ENCODE measurements around the gene OR56B1. TPM values are rescaled to one million over a fixed set of nuclear protein-coding genes. Genes with fewer than 3 reads are reported as not detected.

The OR56B1 gene
- total RNA-seq, 4 donors from 2014 or later, result 0.22 to 0.75 TPM; not detected in 2

DNA sequence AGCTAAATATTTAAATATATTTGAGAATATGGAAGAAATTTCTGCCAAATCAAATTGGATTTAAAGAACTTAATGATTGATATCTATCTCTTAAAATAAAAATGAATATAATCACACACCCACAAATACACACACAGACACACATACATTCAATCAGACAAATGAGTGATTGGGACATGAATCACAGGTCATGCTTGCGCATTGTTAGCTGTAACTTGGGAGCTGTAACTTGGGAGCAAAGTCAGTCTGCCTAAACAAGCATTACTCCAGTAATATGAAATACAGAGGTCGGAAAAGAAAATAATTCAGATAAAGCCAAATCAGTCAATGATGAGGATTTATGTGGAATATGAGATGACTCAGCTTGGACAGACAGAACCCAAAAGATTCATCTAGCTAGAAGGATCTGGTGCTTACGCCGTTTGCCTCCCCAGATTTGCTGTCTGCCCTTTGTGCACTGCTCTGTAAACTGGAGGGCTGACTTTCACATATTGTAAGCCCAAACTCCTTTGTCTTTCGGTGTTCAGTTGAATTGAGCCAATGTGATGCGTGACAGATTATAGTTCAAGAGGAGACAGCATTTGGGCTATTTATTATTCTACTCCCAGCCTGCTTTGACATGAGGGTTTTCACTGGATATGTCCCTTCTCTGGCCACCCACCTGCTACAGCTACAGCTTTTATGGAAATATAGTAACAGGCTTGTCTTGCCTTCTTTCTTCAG is 1.6 kb downstream of the OR56B1 start:
- TF ChIP-seq, protein P1, sequence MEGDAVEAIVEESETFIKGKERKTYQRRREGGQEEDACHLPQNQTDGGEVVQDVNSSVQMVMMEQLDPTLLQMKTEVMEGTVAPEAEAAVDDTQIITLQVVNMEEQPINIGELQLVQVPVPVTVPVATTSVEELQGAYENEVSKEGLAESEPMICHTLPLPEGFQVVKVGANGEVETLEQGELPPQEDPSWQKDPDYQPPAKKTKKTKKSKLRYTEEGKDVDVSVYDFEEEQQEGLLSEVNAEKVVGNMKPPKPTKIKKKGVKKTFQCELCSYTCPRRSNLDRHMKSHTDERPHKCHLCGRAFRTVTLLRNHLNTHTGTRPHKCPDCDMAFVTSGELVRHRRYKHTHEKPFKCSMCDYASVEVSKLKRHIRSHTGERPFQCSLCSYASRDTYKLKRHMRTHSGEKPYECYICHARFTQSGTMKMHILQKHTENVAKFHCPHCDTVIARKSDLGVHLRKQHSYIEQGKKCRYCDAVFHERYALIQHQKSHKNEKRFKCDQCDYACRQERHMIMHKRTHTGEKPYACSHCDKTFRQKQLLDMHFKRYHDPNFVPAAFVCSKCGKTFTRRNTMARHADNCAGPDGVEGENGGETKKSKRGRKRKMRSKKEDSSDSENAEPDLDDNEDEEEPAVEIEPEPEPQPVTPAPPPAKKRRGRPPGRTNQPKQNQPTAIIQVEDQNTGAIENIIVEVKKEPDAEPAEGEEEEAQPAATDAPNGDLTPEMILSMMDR (IDR thresholded peaks at IDR 0.05; ENCODE audit: low read depth), result no peak

DNA sequence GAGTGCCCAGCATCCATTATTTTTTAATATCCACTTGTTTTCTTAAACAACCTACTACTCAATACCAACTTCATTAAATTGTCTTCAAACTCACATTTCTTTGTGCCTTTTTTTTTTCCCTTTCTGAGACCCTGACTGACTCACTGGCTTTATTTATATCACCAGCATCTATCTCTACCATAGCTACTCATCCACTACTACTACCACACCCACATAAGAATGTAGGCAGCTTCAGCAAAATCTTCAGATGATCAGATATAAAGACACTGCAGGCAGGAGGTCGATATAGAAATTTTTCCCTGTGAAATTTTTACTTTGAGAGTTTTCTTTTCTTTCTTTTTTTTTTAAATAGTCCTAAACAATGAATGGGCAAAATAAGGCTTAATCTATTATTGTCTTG is 2.2 kb downstream of the OR56B1 start:
- TF ChIP-seq, protein P1 (IDR thresholded peaks at IDR 0.05; ENCODE audit: low read depth), result no peak

DNA sequence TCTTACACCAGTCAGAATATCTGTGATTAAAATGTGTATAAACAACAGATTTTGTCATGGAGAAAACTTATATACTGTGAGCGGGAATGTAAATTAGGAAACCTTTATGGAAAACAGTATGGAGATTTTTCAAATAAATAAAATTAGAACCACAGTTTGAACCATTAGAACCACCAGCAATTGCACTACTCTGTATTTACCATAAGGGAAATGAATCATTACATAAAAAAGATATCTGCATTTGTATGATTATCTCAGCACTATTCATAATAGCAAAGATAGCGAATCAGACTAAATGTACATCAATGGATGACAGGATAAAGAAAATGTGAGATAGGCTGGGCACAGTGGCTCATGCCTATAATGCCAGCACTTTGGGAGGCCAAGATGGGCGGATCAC is 10.4 kb downstream of the OR56B1 start:
- TF ChIP-seq, protein P1 (IDR thresholded peaks at IDR 0.05; ENCODE audit: low read depth), result no peak

DNA sequence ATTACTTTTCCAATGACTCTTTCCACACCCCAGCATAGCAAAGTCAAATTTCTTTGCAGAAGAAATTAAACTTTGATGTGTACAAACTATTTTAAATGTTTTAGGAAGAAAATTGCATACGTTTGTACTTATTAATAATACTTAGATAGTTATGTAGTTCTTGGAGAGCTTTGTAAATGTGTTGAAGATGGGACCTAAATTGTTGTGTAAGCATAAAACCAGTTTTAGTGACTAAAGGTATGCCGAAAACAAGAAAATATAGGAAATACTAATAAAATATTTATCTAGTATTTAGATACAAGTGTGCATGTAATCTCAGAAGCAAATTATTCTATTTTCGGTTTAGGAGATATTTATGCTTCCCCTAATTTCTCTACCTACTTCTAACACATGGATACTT is 13.6 kb downstream of the OR56B1 start:
- TF ChIP-seq, protein P1 (IDR thresholded peaks at IDR 0.05; ENCODE audit: low read depth), result no peak

DNA sequence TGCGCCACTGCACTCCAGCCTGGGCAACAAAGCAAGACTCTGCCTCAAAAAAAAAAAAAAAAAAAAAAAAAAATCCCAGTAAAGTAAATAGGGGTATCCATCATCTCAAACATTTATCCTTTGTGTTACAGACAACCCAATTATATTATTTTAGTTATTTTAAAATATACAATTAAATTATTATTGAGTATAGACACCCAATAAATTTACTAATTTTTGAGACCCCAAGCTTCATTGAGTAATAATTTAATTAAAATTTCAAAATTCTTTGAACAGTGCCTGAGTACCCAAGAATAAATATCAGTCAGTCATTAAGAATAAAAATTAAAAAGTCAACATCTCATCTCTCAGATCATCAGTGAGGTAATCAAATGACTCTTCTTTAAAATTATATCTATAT is 17.7 kb downstream of the OR56B1 start, which contains the start of gene OR52N4:
Gene OR52N4, plus strand, starts transcription at position 301 of the 400 bp plus-strand sequence. CDS start 498 bp downstream, outside the sequence.
- TF ChIP-seq, protein P1 (IDR thresholded peaks at IDR 0.05; ENCODE audit: low read depth), result no peak

DNA sequence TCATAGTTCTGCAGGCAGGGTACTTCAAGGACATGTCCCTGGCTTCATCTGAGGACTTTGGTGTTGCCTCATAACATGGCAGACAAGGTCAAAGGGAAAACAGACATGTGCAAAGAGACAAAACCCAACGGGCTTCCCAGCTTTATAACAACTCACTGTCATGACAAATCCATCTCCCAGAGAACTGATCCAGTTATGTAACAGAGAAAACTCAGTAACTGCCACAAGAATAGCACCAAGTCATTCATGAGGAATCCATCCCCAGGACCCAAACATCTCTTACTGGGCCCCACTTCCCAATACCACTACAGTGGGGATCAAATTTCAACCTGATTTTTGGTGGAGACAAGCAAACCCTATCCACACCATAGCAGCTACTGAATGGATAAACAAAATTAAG is 30.8 kb downstream of the OR56B1 start:
- TF ChIP-seq, protein P1 (IDR thresholded peaks at IDR 0.05; ENCODE audit: low read depth), result no peak

DNA sequence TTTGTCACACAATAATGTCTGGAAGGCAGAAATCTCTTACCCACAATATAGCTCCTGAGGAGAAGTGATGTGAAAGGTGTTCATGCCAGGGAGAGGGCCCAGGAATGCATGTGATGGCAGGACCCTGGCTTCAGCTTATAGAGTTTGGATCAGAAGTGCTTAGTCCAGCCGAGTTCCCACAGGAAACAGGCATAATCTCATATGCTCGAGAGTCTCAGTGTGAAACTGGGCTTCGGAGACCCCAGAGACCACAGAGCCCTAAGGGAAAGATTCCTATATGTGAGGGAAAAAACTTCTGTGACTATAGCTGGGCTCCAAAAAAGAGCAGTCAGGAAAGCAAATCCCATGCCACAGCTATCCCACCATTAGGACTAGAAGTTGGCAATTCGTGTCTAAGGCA is 47.0 kb downstream of the OR56B1 start, which contains the start of gene OR52N5:
Gene OR52N5, minus strand, starts transcription at position 101 of the 400 bp plus-strand sequence. CDS start 4,721 bp downstream, outside the sequence.
- TF ChIP-seq, protein P1 (IDR thresholded peaks at IDR 0.05; ENCODE audit: low read depth), result no peak

Other genes with a start within 250 kb of the OR56B1 start
- gene OR52D1, start 247.8 kb upstream of the OR56B1 start, total RNA-seq, result not detected
- under 1 TPM in 3 of 4 donors, not detected in 1; 0.17 to 0.57 (median 0.49) TPM for gene UBQLN3, start 226.5 kb upstream of the OR56B1 start, total RNA-seq
- gene UBQLNL, start 219.7 kb upstream of the OR56B1 start, total RNA-seq, result under 1 TPM; 0.34 to 0.98 (median 0.71) TPM
- gene OR52H1, start 187.9 kb upstream of the OR56B1 start, total RNA-seq, result not detected
- gene OR52B6, start 155.6 kb upstream of the OR56B1 start, total RNA-seq, result not detected
- gene TRIM6, start 139.8 kb upstream of the OR56B1 start, total RNA-seq, result 1 to 10 TPM; 1.6 to 9.2 (median 3.4) TPM
- 10 to 100 TPM in 1 of 4 donors, 1 to 10 TPM in 3; 4.1 to 12.1 (median 8.1) TPM for gene TRIM34, start 111.4 kb upstream of the OR56B1 start, total RNA-seq
- gene TRIM5, start 51.4 kb upstream of the OR56B1 start, total RNA-seq, result 10 to 100 TPM; 12.6 to 22.8 (median 16.7) TPM
- gene TRIM22, start 46.7 kb upstream of the OR56B1 start, total RNA-seq, result 10 to 100 TPM; 35.9 to 96.8 (median 64.8) TPM
- not detected for gene OR52N4, start 17.8 kb downstream of the OR56B1 start, total RNA-seq
- under 1 TPM in 2 of 4 donors, not detected in 2; 0.33 to 0.44 TPM for gene OR52N5, start 46.9 kb downstream of the OR56B1 start, total RNA-seq
- not detected for gene OR52N1, start 54.8 kb downstream of the OR56B1 start, total RNA-seq
- gene OR52N2, start 72.5 kb downstream of the OR56B1 start, total RNA-seq, result not detected
- not detected for gene OR52E6, start 105.4 kb downstream of the OR56B1 start, total RNA-seq
- not detected for gene OR52E8, start 121.2 kb downstream of the OR56B1 start, total RNA-seq
- gene OR52E4, start 144.2 kb downstream of the OR56B1 start, total RNA-seq, result not detected
- gene OR52E5, start 156.8 kb downstream of the OR56B1 start, total RNA-seq, result not detected
- not detected for gene OR56A3, start 205.8 kb downstream of the OR56B1 start, total RNA-seq
- gene OR56A5, start 232.0 kb downstream of the OR56B1 start, total RNA-seq, result not detected